A549 (cell line): ENCODE data around the gene PADI4.

Experiments
- CBX8 ChIP-seq: fragments of 200-600 bp; sonication (generic); IDR thresholded peaks from 2 replicates; pipeline ENCODE4 v1.6.1; 2016
- EP300 ChIP-seq, 2 experiments: fragments of >200 bp; sonication (Bioruptor Twin); formaldehyde crosslinking; IDR thresholded peaks; 2 replicates in 1 of 2; 3 replicates in 1 of 2; pipeline ENCODE4 v1.6.1; 2016 to 2017
- ESRRA ChIP-seq: fragments of 150-350 bp; IDR thresholded peaks from 2 replicates; pipeline ENCODE4 v1.6.1; 2014; ENCODE audit warnings: mild to moderate bottlenecking, low read length, borderline replicate concordance
- ZFP36 ChIP-seq: fragments of 450-650 bp; IDR thresholded peaks from 2 replicates; pipeline ENCODE4 v1.6.1; 2014; ENCODE audit warnings: borderline replicate concordance; ENCODE audit not compliant: partially characterized antibody
- TF ChIP-seq, protein P1 (sequence below): fragments of >200 bp; sonication (Bioruptor Twin); formaldehyde crosslinking; IDR thresholded peaks from 3 replicates; pipeline ENCODE4 v1.5.1; 2016
- TF ChIP-seq, protein P2 (sequence below): fragments of >200 bp; sonication (Bioruptor Twin); formaldehyde crosslinking; IDR thresholded peaks from 3 replicates; pipeline ENCODE4 v1.6.1; 2016

DNA sequence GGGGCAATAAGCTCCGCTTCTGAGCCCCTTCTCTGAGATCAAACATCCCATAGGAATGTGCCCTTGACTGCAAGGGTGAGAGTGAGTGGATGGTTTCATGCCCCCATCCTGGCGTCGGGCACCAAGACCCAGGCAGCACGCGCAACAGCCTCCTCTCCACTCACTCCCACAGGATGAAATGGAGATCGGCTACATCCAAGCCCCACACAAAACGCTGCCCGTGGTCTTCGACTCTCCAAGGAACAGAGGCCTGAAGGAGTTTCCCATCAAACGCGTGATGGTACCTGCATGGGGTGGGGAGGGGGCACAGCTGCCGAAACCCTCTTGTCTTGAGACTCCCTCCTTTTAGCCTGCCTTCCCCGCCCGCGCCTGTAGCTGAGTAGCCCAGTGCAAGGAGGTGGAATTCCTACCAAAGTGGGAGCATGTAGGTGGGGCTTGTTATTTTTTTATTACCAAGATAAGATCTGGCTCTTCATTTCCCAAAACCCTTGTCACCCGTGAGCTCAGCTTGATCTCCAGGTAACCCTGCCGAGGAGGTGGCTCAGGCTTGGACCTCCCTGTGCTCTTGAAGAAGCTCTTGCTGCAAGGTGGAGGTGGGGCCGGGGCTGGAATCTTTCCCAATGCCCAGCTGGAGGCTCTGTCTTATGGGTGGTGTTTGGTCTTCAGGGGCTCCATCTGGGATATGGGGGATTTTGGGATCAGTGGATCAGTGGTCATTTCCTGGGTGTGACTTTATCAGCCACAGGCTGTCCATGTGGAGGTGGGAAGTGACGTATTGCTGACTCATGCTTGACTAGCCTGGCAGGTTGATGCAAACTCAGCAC, 40.0 kb downstream of the PADI4 start:
- TF ChIP-seq, protein P1, sequence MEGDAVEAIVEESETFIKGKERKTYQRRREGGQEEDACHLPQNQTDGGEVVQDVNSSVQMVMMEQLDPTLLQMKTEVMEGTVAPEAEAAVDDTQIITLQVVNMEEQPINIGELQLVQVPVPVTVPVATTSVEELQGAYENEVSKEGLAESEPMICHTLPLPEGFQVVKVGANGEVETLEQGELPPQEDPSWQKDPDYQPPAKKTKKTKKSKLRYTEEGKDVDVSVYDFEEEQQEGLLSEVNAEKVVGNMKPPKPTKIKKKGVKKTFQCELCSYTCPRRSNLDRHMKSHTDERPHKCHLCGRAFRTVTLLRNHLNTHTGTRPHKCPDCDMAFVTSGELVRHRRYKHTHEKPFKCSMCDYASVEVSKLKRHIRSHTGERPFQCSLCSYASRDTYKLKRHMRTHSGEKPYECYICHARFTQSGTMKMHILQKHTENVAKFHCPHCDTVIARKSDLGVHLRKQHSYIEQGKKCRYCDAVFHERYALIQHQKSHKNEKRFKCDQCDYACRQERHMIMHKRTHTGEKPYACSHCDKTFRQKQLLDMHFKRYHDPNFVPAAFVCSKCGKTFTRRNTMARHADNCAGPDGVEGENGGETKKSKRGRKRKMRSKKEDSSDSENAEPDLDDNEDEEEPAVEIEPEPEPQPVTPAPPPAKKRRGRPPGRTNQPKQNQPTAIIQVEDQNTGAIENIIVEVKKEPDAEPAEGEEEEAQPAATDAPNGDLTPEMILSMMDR, result no peak
- TF ChIP-seq ZFP36, result no peak
- no peak for TF ChIP-seq EP300 (IDR thresholded peaks at IDR 0.05)
- no peak for TF ChIP-seq ESRRA
- TF ChIP-seq, protein P2, sequence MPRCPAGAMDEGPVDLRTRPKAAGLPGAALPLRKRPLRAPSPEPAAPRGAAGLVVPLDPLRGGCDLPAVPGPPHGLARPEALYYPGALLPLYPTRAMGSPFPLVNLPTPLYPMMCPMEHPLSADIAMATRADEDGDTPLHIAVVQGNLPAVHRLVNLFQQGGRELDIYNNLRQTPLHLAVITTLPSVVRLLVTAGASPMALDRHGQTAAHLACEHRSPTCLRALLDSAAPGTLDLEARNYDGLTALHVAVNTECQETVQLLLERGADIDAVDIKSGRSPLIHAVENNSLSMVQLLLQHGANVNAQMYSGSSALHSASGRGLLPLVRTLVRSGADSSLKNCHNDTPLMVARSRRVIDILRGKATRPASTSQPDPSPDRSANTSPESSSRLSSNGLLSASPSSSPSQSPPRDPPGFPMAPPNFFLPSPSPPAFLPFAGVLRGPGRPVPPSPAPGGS, result no peak
- no peak for TF ChIP-seq CBX8
